GM19193 (cell line): ENCODE results near the gene EFNA1.

Experiments used
- POLR2A ChIP-seq: IDR thresholded peaks from 4 replicates; pipeline ENCODE4 v1.6.1; 2011; ENCODE audit not compliant: insufficient read depth, insufficient read length; ENCODE audit errors: extremely low read depth

The EFNA1 gene

GRCh38 chr1:155107309-155108264 is 20.1 kb upstream of the EFNA1 start:
- TF ChIP-seq POLR2A: no peak

DNA sequence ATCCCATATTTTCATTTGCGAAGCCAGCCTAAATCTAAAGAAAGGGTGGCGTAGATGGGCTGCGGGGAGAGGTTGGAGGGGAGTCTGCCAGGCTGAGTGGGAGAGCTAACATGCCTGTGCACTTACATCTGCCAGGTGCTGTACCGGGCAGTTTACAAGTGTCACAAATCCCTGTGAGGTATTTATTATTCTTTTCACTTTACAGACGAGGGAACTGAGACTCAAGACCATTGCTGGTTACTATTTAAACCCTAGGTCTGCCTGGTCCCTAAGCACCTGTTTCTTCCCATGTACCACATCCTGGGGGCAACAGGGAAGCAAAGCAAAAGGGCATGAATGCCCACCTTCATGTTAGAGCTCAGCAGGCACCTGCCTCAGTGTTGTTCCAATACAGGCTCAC is 19.4 kb upstream of the EFNA1 start:
- TF ChIP-seq POLR2A: no peak

GRCh38 chr1:155110381-155110780 is 17.3 kb upstream of the EFNA1 start:
- no peak for TF ChIP-seq POLR2A

- TF ChIP-seq POLR2A: no peak
Observed at GRCh38 chr1:155110826-155111225, 16.9 kb upstream of the EFNA1 start.

DNA sequence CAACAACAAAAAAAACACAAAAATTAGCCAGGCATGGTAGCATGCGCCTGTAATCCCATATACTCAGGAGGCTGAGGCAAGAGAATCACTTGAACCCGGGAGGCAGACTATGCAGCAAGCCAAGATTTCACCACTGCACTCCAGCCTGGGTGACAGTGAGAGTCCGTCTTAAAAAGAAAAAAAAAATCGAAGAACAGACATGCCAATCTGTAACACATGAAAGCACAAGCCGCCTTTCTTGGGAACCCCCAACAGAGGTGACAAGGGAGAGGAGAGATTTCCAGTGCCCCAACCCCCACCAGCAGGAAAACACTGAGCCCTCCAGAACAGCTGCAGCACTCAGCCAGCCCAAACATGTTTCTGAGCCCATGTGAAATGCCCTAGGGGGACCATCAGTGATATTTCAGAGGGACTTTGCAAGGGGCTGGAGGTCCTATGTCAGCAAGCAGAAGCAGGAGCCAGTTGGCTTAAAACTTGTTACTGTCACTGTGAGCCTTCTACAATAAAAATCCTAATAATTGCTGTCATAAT is 14.2 kb upstream of the EFNA1 start:
- TF ChIP-seq POLR2A: no peak

GRCh38 chr1:155116113-155116764 is 11.4 kb upstream of the EFNA1 start:
- no peak for TF ChIP-seq POLR2A

GRCh38 chr1:155117610-155118009 is 10.1 kb upstream of the EFNA1 start:
- TF ChIP-seq POLR2A: no peak

GRCh38 chr1:155120253-155120652 is 7.4 kb upstream of the EFNA1 start:
- no peak for TF ChIP-seq POLR2A

GRCh38 chr1:155121249-155121648 is 6.4 kb upstream of the EFNA1 start:
- TF ChIP-seq POLR2A: no peak

DNA sequence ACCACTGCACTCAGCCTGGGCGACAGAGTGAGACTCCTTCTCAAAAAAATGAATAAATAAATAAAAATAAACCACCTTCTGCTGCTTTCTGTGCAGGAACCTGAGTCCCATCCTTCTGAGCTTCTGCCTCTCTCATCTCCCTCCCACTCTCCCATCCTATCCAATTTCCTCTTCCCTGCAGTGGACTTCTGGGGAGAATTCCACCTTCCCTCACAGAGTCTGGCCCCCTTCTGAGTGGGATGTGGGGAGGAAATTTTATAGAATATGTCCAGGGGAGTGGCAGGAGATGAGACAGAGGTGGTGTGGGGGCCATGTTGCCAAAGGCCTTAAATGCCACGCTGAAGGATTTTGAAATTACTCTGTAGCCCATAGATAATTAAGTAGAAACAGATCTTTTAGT is 5.4 kb upstream of the EFNA1 start:
- TF ChIP-seq POLR2A: no peak

GRCh38 chr1:155123801-155124200 is 3.9 kb upstream of the EFNA1 start:
- no peak for TF ChIP-seq POLR2A

DNA sequence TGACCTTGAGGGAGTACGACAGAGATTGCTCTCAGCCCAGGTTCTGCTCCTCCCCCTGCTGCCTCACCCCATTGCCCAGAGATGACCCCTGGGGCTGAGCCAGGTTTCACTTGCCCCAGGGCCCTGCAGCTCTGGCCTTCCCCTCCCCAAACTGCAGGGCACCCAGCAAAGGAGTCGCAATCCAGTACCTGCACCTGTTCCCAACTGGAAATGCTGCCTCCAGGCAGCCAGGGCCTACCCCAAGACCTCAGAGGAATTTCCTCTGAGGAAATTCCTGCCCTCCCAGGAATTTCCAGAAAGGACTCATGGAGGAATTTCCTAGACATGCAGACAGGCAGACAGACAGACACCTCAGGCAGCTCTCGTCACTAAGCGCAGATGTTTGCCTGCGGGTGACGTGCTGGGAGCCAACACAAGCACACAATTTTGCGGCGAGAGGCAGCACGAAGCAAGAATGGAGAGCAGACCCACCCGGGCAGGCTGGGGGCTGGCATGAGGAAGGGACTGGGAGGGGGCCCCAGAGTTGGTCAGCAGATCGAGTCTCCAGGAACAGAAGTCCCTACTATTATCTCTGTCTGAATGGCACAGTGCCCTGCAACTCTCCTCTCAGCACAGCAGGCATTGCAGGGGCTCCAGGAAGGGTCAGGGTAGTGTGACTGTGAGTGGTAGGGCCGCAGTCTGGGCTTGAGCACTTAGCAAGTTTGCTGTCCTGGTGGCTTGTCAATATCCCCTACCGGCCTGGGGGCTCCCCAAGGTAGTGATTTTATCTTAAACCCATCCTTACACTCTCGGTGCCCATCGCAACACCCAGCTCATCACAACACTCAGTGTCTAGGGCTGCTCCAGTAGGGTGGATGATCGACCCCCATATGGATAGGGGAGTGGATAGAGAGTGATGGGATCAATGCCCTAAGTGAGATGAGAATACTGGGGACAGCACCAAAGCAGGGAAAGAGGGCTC is 2.9 kb upstream of the EFNA1 start:
- no peak for TF ChIP-seq POLR2A

GRCh38 chr1:155125511-155125945 is 2.1 kb upstream of the EFNA1 start:
- no peak for TF ChIP-seq POLR2A

- no peak for TF ChIP-seq POLR2A
Observed at GRCh38 chr1:155125946-155126555, 1.6 kb upstream of the EFNA1 start.

- TF ChIP-seq POLR2A: no peak
Observed at GRCh38 chr1:155126556-155127104, 1.0 kb upstream of the EFNA1 start.
